HG03066 (cell line): ENCODE measurements around the gene RPS15.
"Not testable (repeated sequence)": the region's sequence is repeated elsewhere in the genome, so short reads cannot be mapped to it uniquely, and the experiment has no call there.

Source experiments
- ATAC-seq: cut with Tn5 transposase; IDR thresholded peaks from one replicate; pipeline ENCODE4 v1.9.1; 2021; ENCODE audit warnings: low read depth; ENCODE audit not compliant: unreplicated experiment

The RPS15 gene

GRCh38 chr19:1431759-1432506 is 6.3 kb upstream of the RPS15 start:
- ATAC-seq, result no peak

- no peak for ATAC-seq
Measured at GRCh38 chr19:1432507-1432887, 5.7 kb upstream of the RPS15 start.

GRCh38 chr19:1433119-1434039 is 4.8 kb upstream of the RPS15 start:
- no peak for ATAC-seq

GRCh38 chr19:1434040-1434366 is 4.2 kb upstream of the RPS15 start:
- no peak for ATAC-seq

- no peak for ATAC-seq
Measured at GRCh38 chr19:1434577-1435060, 3.6 kb upstream of the RPS15 start.

GRCh38 chr19:1435378-1435989 is 2.7 kb upstream of the RPS15 start:
- no peak for ATAC-seq

- ATAC-seq, result no peak
Measured at GRCh38 chr19:1437609-1438008, 587 bp upstream of the RPS15 start.

GRCh38 chr19:1438933-1439354 is 748 bp downstream of the RPS15 start:
- no peak for ATAC-seq

GRCh38 chr19:1439525-1440417 is 1.6 kb downstream of the RPS15 start:
- not testable (repeated sequence) for ATAC-seq

GRCh38 chr19:1440418-1440801 is 2.2 kb downstream of the RPS15 start:
- no peak for ATAC-seq

GRCh38 chr19:1441022-1441426 is 2.8 kb downstream of the RPS15 start:
- no peak for ATAC-seq

GRCh38 chr19:1441677-1442438 is 3.7 kb downstream of the RPS15 start:
- no peak for ATAC-seq

- peak; percentile 79 for ATAC-seq
Measured at GRCh38 chr19:1445185-1445931, 7.2 kb downstream of the RPS15 start.

- ATAC-seq, result no peak
Measured at GRCh38 chr19:1445932-1446712, 7.9 kb downstream of the RPS15 start.

GRCh38 chr19:1446713-1447481 is 8.7 kb downstream of the RPS15 start:
- ATAC-seq, result no peak

GRCh38 chr19:1447504-1447903 is 9.3 kb downstream of the RPS15 start:
- no peak for ATAC-seq

- no peak for ATAC-seq
Measured at GRCh38 chr19:1447944-1448343, 9.7 kb downstream of the RPS15 start.
